ENCODE data around the gene LHFPL3.
"Not testable (repeated sequence)": the region's sequence is repeated elsewhere in the genome, so short reads cannot be mapped to it uniquely, and the experiment has no call there.

LHFPL3 gene

DNA sequence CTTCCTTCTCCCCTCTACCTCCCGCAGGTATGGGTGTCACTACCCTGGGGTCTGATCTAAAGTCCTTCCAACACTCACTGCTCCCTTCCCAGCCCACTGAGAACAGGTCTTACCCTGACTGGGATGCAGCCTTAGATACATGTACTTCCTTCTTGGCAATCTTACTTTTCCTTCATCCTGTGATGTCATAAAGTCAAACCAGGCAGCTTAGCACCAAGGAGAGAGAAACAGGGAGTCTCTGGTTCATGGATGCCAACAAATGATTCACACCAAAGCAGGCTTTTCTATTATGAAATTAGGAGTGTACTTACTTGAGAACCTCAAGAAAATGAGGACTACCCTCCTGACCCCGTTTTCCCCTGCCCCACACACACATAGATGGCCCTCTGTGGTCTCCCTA, 574.6 kb downstream of the LHFPL3 start:
- DNase-seq: no peak

- no peak for DNase-seq
Observed at GRCh38 chr7:104903846-104904245, 575.4 kb downstream of the LHFPL3 start.

- DNase-seq: no peak
Observed at GRCh38 chr7:104906032-104906431, 577.6 kb downstream of the LHFPL3 start.

DNA sequence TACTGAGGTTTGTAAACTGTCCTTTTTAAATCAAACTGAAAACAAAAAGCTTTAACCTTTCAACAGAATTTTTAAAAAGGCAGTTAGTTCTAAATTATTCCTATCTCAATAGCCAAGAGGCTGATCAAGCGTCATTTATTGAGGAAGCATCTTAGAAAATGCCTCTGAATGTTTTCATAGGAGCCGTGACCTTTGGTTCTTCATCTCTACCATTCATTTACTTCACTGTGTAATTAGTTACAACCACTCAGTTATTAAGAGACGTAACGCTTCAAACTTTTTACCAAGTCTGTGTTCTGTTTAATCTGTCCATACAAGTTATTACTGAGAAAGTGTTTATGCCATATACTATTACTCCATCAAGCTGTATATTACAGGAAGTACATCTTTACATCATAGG, 578.2 kb downstream of the LHFPL3 start:
- no peak for DNase-seq

- no peak for DNase-seq
Observed at GRCh38 chr7:104908636-104909035, 580.2 kb downstream of the LHFPL3 start.

DNA sequence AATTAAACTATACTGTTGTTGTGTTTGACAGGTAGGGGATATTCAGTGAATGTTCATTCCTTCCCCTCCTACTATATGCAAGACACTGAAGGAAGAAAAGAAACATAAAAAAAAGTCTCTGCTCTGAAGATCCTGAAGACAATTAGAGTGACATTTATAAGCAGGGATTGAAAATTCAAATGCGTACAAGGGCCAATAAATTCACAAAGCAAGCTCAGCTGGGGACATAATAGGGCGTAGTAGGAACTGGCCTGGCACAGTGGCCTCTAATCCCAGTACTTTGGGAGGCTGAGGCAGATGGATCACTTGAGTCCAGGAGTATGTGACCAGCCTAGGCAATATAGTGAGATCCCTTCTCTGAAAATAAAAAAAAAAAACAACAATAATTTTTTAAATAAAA, 580.7 kb downstream of the LHFPL3 start:
- no peak for DNase-seq

DNA sequence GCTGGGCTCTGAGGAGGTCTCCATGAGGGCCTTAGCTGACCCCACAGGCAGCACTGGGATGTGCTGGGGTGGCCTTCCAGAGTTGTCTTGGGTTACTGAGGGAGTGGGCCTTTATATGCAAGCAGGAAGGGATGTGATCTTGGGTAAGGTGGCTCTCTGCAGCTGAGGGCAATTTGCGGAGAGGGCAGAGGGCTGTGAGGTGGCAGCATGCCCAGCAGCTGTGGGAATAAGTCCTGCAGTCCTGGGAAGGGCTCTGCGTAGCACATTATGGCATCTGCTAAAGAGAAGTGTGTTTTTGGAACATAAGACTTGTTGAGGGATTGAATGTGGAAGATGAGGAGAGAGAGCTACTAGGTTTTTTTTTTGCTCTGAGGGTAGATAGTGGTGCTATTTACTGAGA, 586.0 kb downstream of the LHFPL3 start:
- DNase-seq: no peak

- no peak for DNase-seq
Observed at GRCh38 chr7:104921596-104921995, 593.2 kb downstream of the LHFPL3 start.

- DNase-seq: no peak
Observed at GRCh38 chr7:104922182-104923009, 594.0 kb downstream of the LHFPL3 start.

DNA sequence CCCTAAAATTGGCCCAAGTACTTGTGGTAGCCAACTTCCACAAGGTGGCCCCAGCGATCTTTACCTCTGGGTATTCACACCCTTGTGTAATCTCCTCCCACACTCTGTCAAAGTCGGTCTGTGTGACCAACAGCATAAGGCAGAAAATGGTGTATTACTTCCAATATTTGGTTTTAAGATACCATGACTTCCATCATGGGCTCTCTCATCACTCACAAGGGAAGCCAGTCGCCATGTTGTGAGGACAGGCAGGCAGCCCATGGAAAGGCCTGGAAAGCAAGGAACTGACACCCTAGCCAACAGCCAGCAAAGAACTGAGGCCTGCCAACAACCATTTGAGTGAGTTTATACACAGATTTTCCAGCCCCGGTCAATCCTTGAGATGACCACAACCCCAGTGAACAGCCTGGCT, 594.6 kb downstream of the LHFPL3 start:
- DNase-seq: peak; percentile 66

DNA sequence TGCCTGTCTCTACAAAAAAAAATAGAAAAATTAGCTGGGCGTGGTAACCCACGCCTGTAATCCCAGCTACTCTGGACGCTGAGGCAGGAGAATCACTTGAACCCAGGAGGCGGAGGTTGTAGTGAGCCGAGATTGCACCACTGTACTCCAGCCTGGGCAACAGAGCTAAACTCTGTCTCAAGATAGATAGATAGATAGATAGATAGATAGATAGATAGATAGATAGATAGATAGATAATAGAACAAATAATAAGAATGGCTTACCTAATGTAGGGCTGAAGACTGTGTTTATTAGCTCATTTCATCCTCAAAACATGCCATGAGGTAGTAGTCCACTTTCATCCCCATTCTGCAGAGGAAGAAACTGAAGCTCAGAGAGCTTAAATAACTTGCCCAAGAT, 597.8 kb downstream of the LHFPL3 start:
- DNase-seq: not testable (repeated sequence)

- DNase-seq: no peak
Observed at GRCh38 chr7:104926601-104927041, 598.2 kb downstream of the LHFPL3 start.

GRCh38 chr7:104927055-104927454, 598.7 kb downstream of the LHFPL3 start:
- DNase-seq: peak; percentile 15

- DNase-seq: no peak
Observed at GRCh38 chr7:104928721-104929400, 600.5 kb downstream of the LHFPL3 start.

- DNase-seq: no peak
Observed at GRCh38 chr7:104929921-104930320, 601.5 kb downstream of the LHFPL3 start.

DNA sequence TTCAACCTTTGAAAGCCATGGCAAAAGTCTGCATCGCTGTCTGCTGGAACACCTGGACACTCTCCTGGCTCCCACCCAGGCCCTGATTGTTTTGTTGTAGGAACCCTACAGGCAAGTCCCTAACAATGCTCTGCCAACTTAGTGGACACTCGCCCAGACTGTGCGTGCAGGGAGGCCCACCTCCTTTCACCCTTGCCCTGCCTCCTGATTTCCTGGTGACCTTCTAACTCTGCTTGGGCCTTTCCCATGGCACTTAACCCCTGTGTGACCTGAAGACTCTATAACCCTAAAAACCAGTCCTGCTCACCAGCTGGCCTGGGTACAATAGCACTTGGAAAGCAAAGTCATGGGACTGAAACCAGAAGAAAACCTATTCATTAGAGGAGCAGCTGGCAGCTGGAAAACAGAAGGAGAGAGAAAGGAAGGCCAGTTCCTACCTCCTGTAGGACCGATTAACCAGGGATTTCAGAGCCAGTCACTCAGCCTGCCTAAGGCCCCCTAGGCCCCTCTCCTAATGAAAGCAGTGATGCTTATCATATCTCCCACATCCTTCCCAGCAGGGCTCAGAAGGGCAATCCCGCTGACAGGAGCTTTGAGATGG, 602.9 kb downstream of the LHFPL3 start:
- DNase-seq: peak; percentile 40

DNA sequence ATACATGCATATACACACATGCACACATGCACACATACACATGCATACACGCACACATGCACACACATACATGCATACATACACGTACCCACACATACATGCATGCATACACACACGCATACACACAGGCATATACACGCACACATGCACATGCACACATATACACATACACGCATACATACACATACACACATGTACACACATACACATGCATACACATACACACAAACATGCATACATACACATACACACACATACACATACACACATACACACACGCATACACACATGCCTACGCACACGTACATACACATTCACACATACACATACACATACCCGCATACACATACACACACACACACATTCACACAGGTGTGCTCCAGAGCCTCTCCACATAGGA, 604.6 kb downstream of the LHFPL3 start:
- no peak for DNase-seq

GRCh38 chr7:104933521-104933988, 605.2 kb downstream of the LHFPL3 start:
- no peak for DNase-seq

DNA sequence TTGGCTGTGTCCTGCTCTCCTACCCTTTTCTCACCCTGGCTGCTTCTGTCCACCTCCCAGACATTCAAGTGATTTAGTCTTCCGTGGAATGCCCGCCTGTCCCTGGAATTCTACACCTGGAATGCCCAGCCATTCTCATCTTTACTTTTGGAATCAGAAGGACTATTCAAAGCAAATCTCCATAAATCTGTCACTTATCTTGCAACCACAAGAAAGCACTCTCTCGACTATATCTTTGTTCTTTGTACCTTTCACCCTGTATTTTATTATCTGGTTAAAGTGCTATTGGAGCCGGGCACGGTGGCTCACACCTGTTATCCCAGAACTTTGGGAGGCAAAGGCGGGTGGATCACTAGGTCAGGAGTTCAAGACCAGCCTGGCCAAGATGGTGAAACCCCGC, 606.3 kb downstream of the LHFPL3 start:
- DNase-seq: no peak

DNA sequence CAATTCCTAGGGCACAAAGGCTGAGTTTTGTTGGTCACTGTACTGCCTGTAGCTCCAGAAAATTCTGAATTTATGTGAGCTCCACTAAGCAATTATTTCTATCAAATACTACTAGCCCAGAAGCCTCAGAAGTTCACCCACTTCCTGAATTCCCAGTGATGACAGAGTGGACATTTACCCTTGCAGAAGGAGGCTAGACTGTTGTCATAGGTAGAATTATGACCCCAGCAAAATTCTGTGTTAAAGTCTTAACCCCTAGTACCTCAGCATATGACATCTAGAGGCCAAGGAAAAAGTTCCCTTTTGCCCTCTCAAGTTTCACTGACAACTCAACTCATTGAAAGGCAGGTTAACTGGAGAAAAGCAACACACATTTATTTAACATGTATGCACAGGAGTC, 606.9 kb downstream of the LHFPL3 start:
- DNase-seq: no peak

- DNase-seq: no peak
Observed at GRCh38 chr7:104936546-104936945, 608.1 kb downstream of the LHFPL3 start.

DNA sequence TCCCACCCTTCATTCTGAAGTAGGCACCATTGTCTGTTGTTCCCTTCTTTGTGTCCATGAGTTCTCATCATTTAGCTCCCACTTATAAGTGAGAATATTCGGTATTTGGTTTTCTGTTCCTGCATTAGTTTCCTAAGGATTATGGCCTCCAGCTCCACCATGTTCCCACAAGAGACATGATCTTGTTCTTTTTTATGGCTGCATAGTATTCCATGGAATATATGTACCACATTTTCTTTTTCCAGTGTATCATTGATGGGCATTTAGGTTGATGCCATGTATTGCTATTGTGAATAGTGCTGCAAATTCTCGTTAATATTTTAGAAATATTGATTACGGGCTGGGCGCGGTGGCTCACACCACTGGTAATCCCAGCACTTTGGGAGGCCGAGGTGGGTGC, 609.1 kb downstream of the LHFPL3 start:
- not testable (repeated sequence) for DNase-seq

GRCh38 chr7:104938741-104939390, 610.5 kb downstream of the LHFPL3 start:
- DNase-seq: no peak

Measured in NCI-H2171 treated with DMSO at 0.1 percent for 48 hours (cell line).